Muscle layer of colon (tissue), 2 donors: ENCODE results near the gene SLFN5.
"Not testable (repeated sequence)": the region's sequence is repeated elsewhere in the genome, so short reads cannot be mapped to it uniquely, and the experiment has no call there.

Source experiments
- H3K27ac ChIP-seq: one replicate; pipeline ENCODE4 v1.7.0; 2013; ENCODE audit warnings: low read depth, mild to moderate bottlenecking, low read length, moderate library complexity
- H3K27me3 ChIP-seq, 2 donors: one replicate each; pipeline ENCODE4 v1.7.0; 2013; ENCODE audit warnings: low read length in 2 of 2, mild to moderate bottlenecking in 2 of 2; ENCODE audit not compliant: insufficient read depth in 2 of 2, control insufficient read depth in 1 of 2
- H3K36me3 ChIP-seq: one replicate; pipeline ENCODE4 v1.7.0; 2013; ENCODE audit warnings: mild to moderate bottlenecking, low read length; ENCODE audit not compliant: insufficient read depth
- H3K4me1 ChIP-seq: one replicate; pipeline ENCODE4 v1.7.0; 2013; ENCODE audit warnings: mild to moderate bottlenecking, low read length; ENCODE audit not compliant: insufficient read depth
- H3K4me3 ChIP-seq, 2 donors: one replicate each; pipeline ENCODE4 v1.7.0; 2013; ENCODE audit warnings: low read length in 2 of 2, low read depth in 1 of 2, mild to moderate bottlenecking in 1 of 2, moderate library complexity in 1 of 2
- H3K9ac ChIP-seq: one replicate; pipeline ENCODE4 v1.7.0; 2013; ENCODE audit warnings: low read length
- H3K9me3 ChIP-seq: one replicate; pipeline ENCODE4 v1.7.0; 2013; ENCODE audit warnings: mild to moderate bottlenecking, low read length
- donor health status: abdominal sarcoma.
- donor health status: Adenocarcinoma of cecum.

SLFN5 gene

DNA sequence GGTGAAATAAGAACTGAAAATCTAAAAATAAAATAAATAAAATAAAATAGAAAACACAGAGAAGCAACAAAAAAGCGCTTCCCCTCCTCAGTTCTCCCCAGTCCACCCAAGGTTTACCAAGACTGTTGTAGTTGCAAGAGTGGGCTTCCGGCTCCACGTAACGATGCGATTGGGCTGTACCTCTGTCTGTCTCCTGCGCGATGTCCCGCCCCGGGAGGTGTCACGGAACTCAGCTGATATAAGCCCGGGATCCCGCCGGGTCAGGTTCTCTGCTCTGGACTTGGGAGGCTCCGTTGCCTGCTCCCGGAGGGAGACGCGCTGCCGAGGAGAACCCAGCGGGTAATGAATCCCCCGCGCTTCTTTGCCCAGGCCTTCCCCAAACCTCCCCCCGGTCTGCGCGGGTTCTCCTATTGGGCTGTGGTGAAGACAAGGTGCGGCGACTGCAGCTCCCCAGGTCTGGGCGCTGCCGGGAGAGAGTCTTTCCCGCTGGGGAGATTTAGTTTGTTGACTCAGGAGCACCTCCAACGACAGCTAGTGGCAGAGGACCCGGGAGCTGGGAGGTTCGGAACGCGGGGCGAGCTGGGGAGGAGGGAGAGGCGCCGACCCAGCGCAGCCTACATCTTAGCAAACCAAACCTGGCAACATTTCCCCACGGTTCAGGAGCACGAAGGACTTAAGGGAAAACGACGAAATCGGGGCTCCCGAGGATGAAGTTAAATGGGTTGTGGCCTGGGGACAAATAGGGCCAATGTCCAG is at the start of gene SLFN5:
Gene SLFN5, plus strand, starts transcription at position 268 of the 756 bp plus-strand sequence. CDS start 15,619 bp downstream, outside the sequence.
- Histone ChIP-seq H3K36me3 (peaks cover 7% of the 10 kb centered on the region), H3K9ac (peak within 1 kb of the TSS; percentile 93), H3K9me3 (no peaks in the 10 kb centered on the region), H3K27me3 (no peaks in the 10 kb centered on the region), H3K4me1 (peaks cover 26% of the 10 kb centered on the region), H3K4me3 (peak within 1 kb of the TSS; percentile 89 to 96), H3K27ac (peak within 1 kb of the TSS; percentile 100)

DNA sequence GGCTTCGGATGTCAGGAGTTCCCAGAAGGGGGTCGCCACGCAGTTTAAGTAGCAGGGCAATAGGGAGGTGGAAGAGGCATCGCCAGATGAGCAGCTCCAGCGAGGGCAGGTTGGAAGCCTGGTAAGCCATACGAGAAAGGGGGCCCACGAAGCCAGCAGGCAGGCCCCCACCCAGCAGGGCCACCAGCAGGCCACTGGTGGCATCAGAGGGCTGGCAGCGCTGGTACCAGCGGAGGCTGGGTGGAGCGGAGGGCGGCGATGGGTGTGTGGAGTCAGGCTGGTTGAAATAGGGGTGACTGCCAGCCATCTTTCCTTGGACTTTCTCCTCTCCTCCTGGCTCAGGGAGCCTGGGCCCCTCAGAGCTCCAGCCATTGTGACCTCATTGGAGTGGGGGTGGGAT is 48.9 kb upstream of the SLFN5 start, which contains the start of gene SLC35G3:
Gene SLC35G3, minus strand, starts transcription at position 393 of the 400 bp plus-strand sequence. Its CDS starts 86 bp downstream, at position 307.
- not testable (repeated sequence) for H3K4me3 ChIP-seq, H3K27ac ChIP-seq

DNA sequence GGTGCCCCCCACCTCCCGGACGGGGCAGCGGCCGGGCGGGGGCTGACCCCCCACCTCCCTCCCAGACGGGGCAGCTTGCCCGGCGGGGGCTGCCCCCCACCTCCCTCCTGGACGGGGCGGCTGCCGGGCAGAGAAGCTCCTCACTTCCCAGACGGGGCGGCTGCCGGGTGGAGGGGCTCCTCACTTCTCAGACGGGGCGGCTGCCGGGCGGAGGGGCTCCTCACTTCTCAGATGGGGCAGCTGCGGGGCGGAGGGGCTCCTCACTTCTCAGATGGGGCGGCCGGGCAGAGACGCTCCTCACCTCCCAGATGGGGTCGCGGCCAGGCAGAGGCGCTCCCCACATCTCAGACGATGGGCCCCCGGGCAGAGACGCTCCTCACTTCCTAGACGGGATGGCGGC is 47.8 kb upstream of the SLFN5 start:
- not testable (repeated sequence) for H3K4me1 ChIP-seq, H3K4me3 ChIP-seq, H3K27me3 ChIP-seq, H3K36me3 ChIP-seq, H3K9ac ChIP-seq, H3K9me3 ChIP-seq, H3K27ac ChIP-seq

More for the DNA sequence above, 48.9 kb upstream of the SLFN5 start, which contains the start of gene SLC35G3:
- not testable (repeated sequence) for H3K27me3 ChIP-seq, H3K9me3 ChIP-seq, H3K4me1 ChIP-seq, H3K9ac ChIP-seq, H3K36me3 ChIP-seq

DNA sequence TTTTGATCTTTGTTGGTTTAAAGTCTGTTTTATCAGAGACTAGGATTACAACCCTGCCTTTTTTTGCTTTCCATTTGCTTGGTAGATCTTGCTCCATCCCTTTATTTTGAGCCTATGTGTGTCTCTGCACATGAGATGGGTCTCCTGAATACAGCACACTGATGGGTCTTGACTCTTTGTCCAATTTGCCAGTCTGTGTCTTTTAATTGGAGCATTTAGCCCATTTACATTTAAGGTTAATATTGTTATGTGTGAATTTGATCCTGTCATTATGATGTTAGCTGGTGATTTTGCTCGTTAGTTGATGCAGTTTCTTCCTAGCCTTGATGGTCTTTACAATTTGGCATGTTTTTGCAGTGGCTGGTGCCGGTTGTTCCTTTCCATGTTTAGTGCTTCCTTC is 40.3 kb upstream of the SLFN5 start:
- H3K4me3 ChIP-seq, H3K27me3 ChIP-seq, H3K9ac ChIP-seq, H3K36me3 ChIP-seq, H3K4me1 ChIP-seq, H3K9me3 ChIP-seq, H3K27ac ChIP-seq: not testable (repeated sequence)

DNA sequence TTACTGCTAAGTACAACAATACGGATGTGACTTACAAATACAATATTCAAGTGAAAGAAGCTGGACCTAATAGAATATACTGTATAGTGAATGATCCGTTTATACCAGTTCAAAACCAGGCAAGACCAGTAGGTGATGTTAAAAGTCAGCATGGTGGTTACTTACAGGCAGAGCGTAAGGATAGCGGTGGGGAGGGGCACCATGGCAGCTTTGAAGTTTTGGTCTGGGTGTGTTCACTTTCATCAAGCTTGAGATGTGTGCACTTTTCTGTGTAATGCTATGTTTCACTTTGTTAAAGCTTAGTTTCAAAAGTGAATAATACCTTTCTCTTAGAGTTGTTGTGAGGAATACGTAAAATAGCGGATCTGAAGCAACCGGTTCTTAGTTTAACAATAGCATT is 32.1 kb upstream of the SLFN5 start:
- H3K9me3 ChIP-seq = no peaks in the 10 kb centered on the region
- no peak overlapping the region for H3K4me3 ChIP-seq
- no peak overlapping the region for H3K27ac ChIP-seq
- no peaks in the 10 kb centered on the region for H3K36me3 ChIP-seq
- no peaks in the 10 kb centered on the region for H3K4me1 ChIP-seq
- no peaks in the 10 kb centered on the region for H3K27me3 ChIP-seq
- H3K9ac ChIP-seq = no peak overlapping the region

DNA sequence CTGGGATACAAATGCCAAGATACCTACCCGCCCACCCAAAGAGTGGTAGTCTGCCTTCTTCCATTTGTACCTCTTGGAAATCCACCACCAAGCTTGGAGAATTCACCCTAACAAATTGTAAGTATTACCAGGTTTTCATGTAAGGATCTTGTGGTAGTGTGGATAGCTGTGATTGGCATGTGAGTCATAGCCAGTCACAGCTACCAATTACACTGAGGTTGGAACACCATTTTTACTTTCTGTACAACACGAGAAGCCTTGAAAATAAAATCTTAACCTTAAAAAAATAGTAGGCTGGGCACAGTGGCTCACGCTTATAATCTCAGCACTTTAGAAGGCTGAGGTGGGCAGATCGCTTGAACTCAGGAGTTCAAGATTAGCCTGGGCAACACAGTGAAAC is 30.2 kb upstream of the SLFN5 start:
- Histone ChIP-seq H3K36me3 (no peaks in the 10 kb centered on the region), H3K9me3 (no peaks in the 10 kb centered on the region), H3K9ac (no peak overlapping the region), H3K27me3 (no peaks in the 10 kb centered on the region), H3K27ac (no peak overlapping the region), H3K4me1 (no peaks in the 10 kb centered on the region), H3K4me3 (no peak overlapping the region)

DNA sequence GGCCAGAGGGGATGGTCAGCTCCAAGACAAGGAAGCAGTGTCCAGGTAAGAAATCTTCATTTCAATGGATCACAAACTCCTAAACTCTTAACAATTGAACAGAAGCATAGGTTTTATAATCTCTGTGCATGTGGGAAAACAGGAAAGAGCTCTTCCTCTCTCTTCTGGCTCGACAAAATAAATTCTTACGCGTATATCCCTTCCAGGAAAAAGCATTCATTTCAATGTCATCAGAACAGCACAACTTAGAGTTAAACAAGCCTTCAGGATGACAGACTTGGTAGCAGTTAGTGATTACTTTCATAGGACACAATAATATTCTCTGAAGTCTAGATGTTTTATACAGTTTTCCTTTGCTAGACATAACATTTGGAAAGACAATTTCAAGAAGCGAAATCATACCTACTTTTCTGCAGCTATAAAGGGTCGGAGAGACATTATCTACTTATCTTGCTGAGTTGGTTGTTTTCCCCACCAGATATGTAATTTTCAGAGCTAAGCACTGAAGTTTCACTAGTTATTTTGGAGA is 29.4 kb upstream of the SLFN5 start:
- no peak overlapping the region for H3K9ac ChIP-seq
- H3K27me3 ChIP-seq = no peaks in the 10 kb centered on the region
- no peaks in the 10 kb centered on the region for H3K4me1 ChIP-seq
- no peak overlapping the region for H3K4me3 ChIP-seq
- no peak overlapping the region for H3K27ac ChIP-seq
- H3K9me3 ChIP-seq = no peaks in the 10 kb centered on the region
- no peaks in the 10 kb centered on the region for H3K36me3 ChIP-seq

DNA sequence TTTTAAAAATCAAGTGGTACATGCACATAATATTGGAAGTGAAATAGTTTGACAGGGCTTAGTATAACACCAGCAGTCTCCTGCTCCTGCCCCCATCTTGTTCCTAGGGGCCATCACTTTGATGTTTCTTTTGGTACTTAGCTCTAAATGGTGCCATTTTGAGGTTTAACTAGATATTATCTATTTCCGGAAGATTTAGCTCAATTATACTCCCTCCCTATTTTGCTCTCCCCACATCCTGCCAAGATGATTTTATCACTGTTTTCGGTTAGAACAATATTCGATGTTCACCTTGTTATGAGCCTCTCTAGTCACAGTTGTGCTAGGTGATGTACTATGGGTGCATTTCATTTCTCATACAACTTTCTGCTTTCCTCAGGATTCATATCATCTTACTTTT is 28.7 kb upstream of the SLFN5 start:
- Histone ChIP-seq H3K27ac (no peak overlapping the region), H3K9ac (no peak overlapping the region), H3K9me3 (no peaks in the 10 kb centered on the region), H3K4me1 (no peaks in the 10 kb centered on the region), H3K4me3 (no peak overlapping the region), H3K36me3 (no peaks in the 10 kb centered on the region), H3K27me3 (no peaks in the 10 kb centered on the region)

DNA sequence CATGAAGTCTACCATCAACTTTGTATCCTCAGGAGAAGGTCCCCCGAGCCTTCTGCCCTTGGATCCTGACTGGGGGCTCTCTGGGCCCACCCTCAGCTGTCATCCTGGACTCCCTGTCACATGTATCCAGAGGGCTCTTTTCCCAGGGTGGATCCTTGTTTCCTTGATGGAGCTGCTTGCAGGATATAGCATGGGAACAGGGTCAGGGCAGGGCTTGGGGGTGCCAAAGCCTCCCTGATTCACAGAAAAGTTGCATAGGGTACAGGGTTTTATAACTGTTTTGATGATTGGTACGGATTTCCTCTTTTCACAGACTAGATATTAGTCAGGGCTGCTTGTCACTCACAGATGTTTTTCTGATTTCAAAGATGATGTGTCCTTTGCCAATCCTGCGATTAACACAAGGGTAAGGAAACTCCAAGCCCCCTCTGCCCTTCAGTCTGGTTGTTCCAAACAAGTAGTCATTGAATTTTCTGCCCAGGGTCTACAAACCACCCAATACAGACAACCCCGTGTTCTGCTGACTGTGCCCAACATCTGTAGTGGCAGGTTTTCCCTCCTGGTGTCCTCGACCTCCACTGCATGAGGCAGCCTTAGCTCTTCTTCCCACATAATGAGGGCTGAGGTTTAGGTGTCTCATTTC is 28.1 kb upstream of the SLFN5 start:
- Histone ChIP-seq H3K4me1 (no peaks in the 10 kb centered on the region), H3K4me3 (no peak overlapping the region)

DNA sequence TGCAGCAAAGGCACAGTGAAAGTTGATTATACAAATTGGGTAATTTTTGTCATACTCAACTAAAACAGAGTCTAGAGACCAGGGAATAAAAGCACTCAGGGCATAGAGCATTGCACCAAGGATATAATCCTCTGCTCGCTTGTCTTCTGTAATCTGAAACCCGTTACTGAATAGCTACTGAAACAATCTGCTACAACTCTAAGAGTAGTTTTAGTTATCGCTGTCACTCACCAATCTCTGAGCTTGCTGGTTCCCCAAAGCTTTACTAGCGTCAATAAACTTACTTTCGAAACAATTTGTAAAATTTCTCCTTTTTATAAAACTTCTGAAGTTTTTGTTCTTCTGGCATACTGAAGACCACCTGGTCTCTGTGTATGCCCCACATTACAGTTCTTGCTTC is 25.8 kb upstream of the SLFN5 start:
- Histone ChIP-seq H3K9me3 (no peaks in the 10 kb centered on the region), H3K27ac (no peak overlapping the region), H3K4me3 (no peak overlapping the region), H3K4me1 (no peaks in the 10 kb centered on the region), H3K9ac (no peak overlapping the region), H3K36me3 (no peaks in the 10 kb centered on the region), H3K27me3 (no peaks in the 10 kb centered on the region)

More for the DNA sequence above, 28.1 kb upstream of the SLFN5 start:
- Histone ChIP-seq H3K27ac (no peak overlapping the region), H3K9me3 (no peaks in the 10 kb centered on the region), H3K36me3 (no peaks in the 10 kb centered on the region), H3K9ac (no peak overlapping the region), H3K27me3 (no peaks in the 10 kb centered on the region)

DNA sequence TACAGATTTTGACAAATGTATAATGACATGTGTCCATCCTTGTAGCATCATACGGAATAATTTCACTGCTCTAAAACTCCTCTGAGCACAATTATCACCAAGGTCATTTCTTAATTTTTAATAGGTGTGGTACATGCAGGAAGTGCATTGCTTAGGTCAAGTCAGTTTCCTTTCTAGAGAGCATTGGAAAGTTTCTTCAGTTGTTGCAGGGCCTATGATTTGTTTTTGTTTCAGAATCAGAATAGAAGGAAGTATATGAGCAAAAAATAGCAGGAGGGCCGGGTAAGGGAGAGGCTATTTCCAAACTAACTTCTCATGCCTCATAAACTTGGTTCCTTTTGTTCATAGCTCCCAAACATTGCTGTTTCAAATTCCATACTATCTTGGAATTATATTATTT is 24.0 kb upstream of the SLFN5 start:
- no peak overlapping the region for H3K27ac ChIP-seq

More for the DNA sequence above, 24.0 kb upstream of the SLFN5 start:
- Histone ChIP-seq H3K4me3 (no peak overlapping the region), H3K4me1 (no peaks in the 10 kb centered on the region), H3K36me3 (no peaks in the 10 kb centered on the region), H3K27me3 (no peaks in the 10 kb centered on the region), H3K9ac (no peak overlapping the region), H3K9me3 (peaks cover 3% of the 10 kb centered on the region)
